ENCODE data around the gene RHOF. TPM values are rescaled to one million over a fixed set of nuclear protein-coding genes. Genes with fewer than 3 reads are reported as not detected.

RHOF gene
- polyA plus RNA-seq, 12 donors, result 0.43 to 23.3 (median 1.6) TPM; not detected in 1

GRCh38 chr12:121822393-121823100 is 29.1 kb upstream of the RHOF start:
- DNase-seq, result no peak

- DNase-seq, result no peak
Measured at GRCh38 chr12:121820056-121820455, 26.6 kb upstream of the RHOF start.

- no peak for DNase-seq
Measured at GRCh38 chr12:121819212-121819949, 25.9 kb upstream of the RHOF start.

- no peak for DNase-seq
Measured at GRCh38 chr12:121817648-121818043, 24.2 kb upstream of the RHOF start.

GRCh38 chr12:121816925-121817647 is 23.6 kb upstream of the RHOF start:
- no peak for DNase-seq

- DNase-seq, result no peak
Measured at GRCh38 chr12:121815263-121815662, 21.8 kb upstream of the RHOF start.

- DNase-seq, result no peak
Measured at GRCh38 chr12:121814429-121815119, 21.1 kb upstream of the RHOF start.

GRCh38 chr12:121813951-121814350 is 20.5 kb upstream of the RHOF start:
- no peak for DNase-seq

GRCh38 chr12:121812921-121813896 is 19.7 kb upstream of the RHOF start:
- no peak for DNase-seq

- no peak for DNase-seq
Measured at GRCh38 chr12:121812320-121812871, 18.9 kb upstream of the RHOF start.

- peak; percentile 76 for DNase-seq
Measured at GRCh38 chr12:121811434-121812319, 18.2 kb upstream of the RHOF start.

GRCh38 chr12:121810833-121811433 is 17.4 kb upstream of the RHOF start:
- no peak for DNase-seq

- DNase-seq, result no peak
Measured at GRCh38 chr12:121810234-121810817, 16.8 kb upstream of the RHOF start.

GRCh38 chr12:121809712-121810116 is 16.2 kb upstream of the RHOF start:
- DNase-seq, result no peak

GRCh38 chr12:121808623-121809022 is 15.1 kb upstream of the RHOF start:
- DNase-seq, result no peak

- DNase-seq, result no peak
Measured at GRCh38 chr12:121807642-121808347, 14.3 kb upstream of the RHOF start.

GRCh38 chr12:121806546-121807423 is 13.3 kb upstream of the RHOF start:
- no peak for DNase-seq
